H1 (cell line): ENCODE measurements around the gene DLK2. TPM values are rescaled to one million over a fixed set of nuclear protein-coding genes. Genes with fewer than 3 reads are reported as not detected.

Source experiments
- CTCF ChIA-PET: fragments of 300-600 bp; sonication (Branson Sonifier 250); formaldehyde crosslinking; loops from one replicate; lab custom pipeline; 2021; ENCODE audit not compliant: partially characterized antibody; lab: Charles Lee
- POLR2A ChIA-PET: fragments of 300-600 bp; sonication (Branson Sonifier 250); formaldehyde crosslinking; loops from one replicate; lab custom pipeline; 2021; ENCODE audit warnings: inconsistent platforms; ENCODE audit not compliant: partially characterized antibody; lab: Charles Lee
- DNase-seq, 2 experiments: peaks; one replicate each; pipeline versions ENCODE4 v3.0.0 to v3.0.0-alpha.2; 2010 to 2022; ENCODE audit warnings: low spot score in 2 of 2, low read depth in 1 of 2, mixed read lengths in 1 of 2
- FAIRE-seq: peaks from 2 replicates; lab custom pipeline; 2011; peaks lifted over from hg19 to GRCh38; lab: Jason Lieb, UNC
- H2AFZ ChIP-seq: 2 replicates; pipeline ENCODE4 v1.8.1; 2012; ENCODE audit warnings: low read length, inconsistent platforms
- H2AK5ac ChIP-seq: 2 replicates; pipeline ENCODE4 v1.6.1; 2013; ENCODE audit warnings: low read depth, low read length
- H2BK120ac ChIP-seq: replicated peaks from 2 replicates; pipeline ENCODE3; 2013; ENCODE audit warnings: low read depth, low read length, inconsistent platforms
- H2BK12ac ChIP-seq: 2 replicates; pipeline ENCODE4 v1.6.1; 2013; ENCODE audit warnings: low read depth, low read length
- H2BK15ac ChIP-seq: 2 replicates; pipeline ENCODE4 v1.6.1; 2013; ENCODE audit warnings: low read length
- H2BK20ac ChIP-seq: 2 replicates; pipeline ENCODE4 v1.6.1; 2013; ENCODE audit warnings: low read length
- H2BK5ac ChIP-seq: 2 replicates; pipeline ENCODE4 v1.6.1; 2013; ENCODE audit warnings: low read depth, low read length
- H3K14ac ChIP-seq: 2 replicates; pipeline ENCODE4 v1.6.1; 2013; ENCODE audit warnings: inconsistent platforms; ENCODE audit not compliant: insufficient read length
- H3K18ac ChIP-seq: 2 replicates; pipeline ENCODE4 v1.6.1; 2013; ENCODE audit warnings: low read length; ENCODE audit errors: extremely low read depth
- H3K23ac ChIP-seq: 2 replicates; pipeline ENCODE4 v1.6.1; 2013; ENCODE audit warnings: inconsistent platforms; ENCODE audit not compliant: insufficient read length
- H3K23me2 ChIP-seq: 2 replicates; pipeline ENCODE4 v1.6.1; 2013; ENCODE audit warnings: low read depth, low read length
- H3K27ac ChIP-seq: 2 replicates; pipeline ENCODE4 v1.6.1; 2011; ENCODE audit warnings: low read depth, low read length, inconsistent platforms
- H3K27me3 ChIP-seq, 4 experiments: replicated peaks in 1 of 4; 1 replicate in 1 of 4; 2 replicates in 3 of 4; pipeline versions ENCODE4 v1.6.1 to v1.8.1; 2011 to 2013; ENCODE audit warnings: low read length in 3 of 4, mild to moderate bottlenecking in 3 of 4, inconsistent platforms in 2 of 4, mixed read lengths in 2 of 4, moderate library complexity in 1 of 4; ENCODE audit not compliant: control insufficient read depth in 3 of 4, insufficient read depth in 3 of 4; ENCODE audit errors: extremely low read depth in 1 of 4
- H3K36me3 ChIP-seq, 4 experiments: 2 replicates each; pipeline versions ENCODE4 v1.6.1 to v1.8.1; 2011 to 2013; ENCODE audit warnings: mild to moderate bottlenecking in 4 of 4, low read length in 3 of 4, moderate library complexity in 2 of 4, control low read depth in 1 of 4, inconsistent platforms in 1 of 4; ENCODE audit not compliant: insufficient read depth in 4 of 4, control insufficient read depth in 2 of 4
- H3K4ac ChIP-seq: replicated peaks from 2 replicates; pipeline ENCODE3; 2013; ENCODE audit warnings: low read length, low read depth, mixed read lengths, inconsistent platforms; ENCODE audit not compliant: insufficient read length
- H3K4me1 ChIP-seq, 4 experiments: replicated peaks in 1 of 4; 1 replicate in 1 of 4; 2 replicates in 3 of 4; pipeline versions ENCODE4 v1.6.1 to v1.8.1; 2011 to 2013; ENCODE audit warnings: low read length in 3 of 4, inconsistent platforms in 2 of 4, mixed read lengths in 1 of 4; ENCODE audit not compliant: insufficient read depth in 4 of 4, control insufficient read depth in 3 of 4
- H3K4me2 ChIP-seq, 2 experiments: 2 replicates each; pipeline versions ENCODE4 v1.6.1 to v1.8.1; 2011 to 2013; ENCODE audit warnings: low read depth in 2 of 2, low read length in 2 of 2, control low read depth in 1 of 2, inconsistent platforms in 1 of 2, mild to moderate bottlenecking in 1 of 2; ENCODE audit not compliant: insufficient read depth in 1 of 2
- H3K4me3 ChIP-seq, 4 experiments: fragments of 200-600, 300-600 bp in 1 of 4; sonication (generic), shearing (Covaris generic), sonication (Bioruptor Twin) in 1 of 4; 2 replicates each; pipeline versions ENCODE4 v1.5.1 to v1.8.1; 2011 to 2016; ENCODE audit warnings: low read length in 4 of 4, low read depth in 3 of 4, control low read depth in 2 of 4, inconsistent platforms in 2 of 4, mild to moderate bottlenecking in 2 of 4, mixed read lengths in 1 of 4, moderate library complexity in 1 of 4; ENCODE audit not compliant: insufficient read depth in 2 of 4; ENCODE audit errors: extremely low read depth in 1 of 4
- H3K56ac ChIP-seq: replicated peaks from 2 replicates; pipeline ENCODE3; 2013; ENCODE audit warnings: low read depth, mild to moderate bottlenecking, mixed read lengths, low read length, inconsistent platforms; ENCODE audit not compliant: insufficient read length
- H3K79me1 ChIP-seq: 2 replicates; pipeline ENCODE4 v1.6.1; 2013; ENCODE audit warnings: low read depth, low read length, control low read depth
- H3K79me2 ChIP-seq, 2 experiments: 2 replicates each; pipeline versions ENCODE4 v1.6.1 to v1.8.1; 2012 to 2013; ENCODE audit warnings: low read length in 2 of 2, mild to moderate bottlenecking in 2 of 2, inconsistent platforms in 1 of 2; ENCODE audit not compliant: insufficient read depth in 2 of 2, control insufficient read depth in 1 of 2
- H3K9ac ChIP-seq, 4 experiments: replicated peaks in 1 of 4; 1 replicate in 1 of 4; 2 replicates in 3 of 4; pipeline versions ENCODE4 v1.6.1 to v1.8.1; 2011 to 2013; ENCODE audit warnings: low read depth in 3 of 4, low read length in 3 of 4, control low read depth in 2 of 4, mild to moderate bottlenecking in 2 of 4, moderate library complexity in 2 of 4, inconsistent platforms in 1 of 4; ENCODE audit errors: extremely low read depth in 1 of 4
- H3K9me3 ChIP-seq, 2 experiments: 2 replicates each; pipeline versions ENCODE4 v1.6.1 to v1.8.1; 2012 to 2013; ENCODE audit warnings: mild to moderate bottlenecking in 2 of 2, moderate library complexity in 2 of 2, control low read depth in 1 of 2, inconsistent platforms in 1 of 2, low read depth in 1 of 2, low read length in 1 of 2, mixed read lengths in 1 of 2; ENCODE audit not compliant: insufficient read depth in 2 of 2
- H4K20me1 ChIP-seq, 2 experiments: replicated peaks in 1 of 2; 2 replicates each; pipeline versions ENCODE3 to v1.8.1; 2011 to 2013; ENCODE audit warnings: inconsistent platforms in 2 of 2, low read length in 2 of 2, mild to moderate bottlenecking in 1 of 2; ENCODE audit not compliant: insufficient read depth in 2 of 2, control insufficient read depth in 1 of 2
- H4K5ac ChIP-seq: 2 replicates; pipeline ENCODE4 v1.6.1; 2013; ENCODE audit warnings: low read length, low read depth, mixed read lengths, inconsistent platforms; ENCODE audit not compliant: insufficient read length
- H4K8ac ChIP-seq: 2 replicates; pipeline ENCODE4 v1.8.0; 2013; ENCODE audit warnings: mild to moderate bottlenecking, moderate library complexity, low read length, inconsistent platforms; ENCODE audit not compliant: insufficient read depth; ENCODE audit errors: extremely low read depth
- H4K91ac ChIP-seq: replicated peaks from 2 replicates; pipeline ENCODE3; 2013; ENCODE audit warnings: low read length, mixed read lengths, inconsistent platforms; ENCODE audit not compliant: insufficient read length
- CBX8 ChIP-seq: fragments of 300-800, 300-1000 bp; sonication (generic); IDR thresholded peaks from 2 replicates; pipeline ENCODE4 v1.7.1; 2016; ENCODE audit warnings: low read depth, low read length, borderline replicate concordance
- GTF2F1 ChIP-seq: IDR thresholded peaks from 2 replicates; pipeline ENCODE4 v1.6.1; 2012; ENCODE audit warnings: low read depth, low read length, improper control_type of control experiment, borderline replicate concordance
- JUN ChIP-seq: IDR thresholded peaks from 2 replicates; pipeline ENCODE4 v1.6.1; 2011; ENCODE audit warnings: low read depth, mild to moderate bottlenecking, improper control_type of control experiment, low read length
- PHF8 ChIP-seq: fragments of 200-600 bp; sonication (generic); conservative IDR thresholded peaks from 2 replicates; pipeline ENCODE4 v1.7.1; 2012; ENCODE audit warnings: low read depth, mild to moderate bottlenecking, inconsistent platforms, low read length, moderate library complexity
- SAP30 ChIP-seq: fragments of 300-600 bp; sonication (generic); IDR thresholded peaks from 2 replicates; pipeline ENCODE4 v1.7.1; 2012; ENCODE audit warnings: low read length, moderate library complexity, mild to moderate bottlenecking, inconsistent platforms; ENCODE audit not compliant: insufficient read depth, insufficient replicate concordance
- WGBS, 2 experiments: shearing (Covaris generic) in 1 of 2; methylation state at CpG; one replicate each; pipeline versions ENCODE4 v1.1.6 to v1.1.7; 2013 to 2015; ENCODE audit warnings: low lambda C conversion rate in 2 of 2, mixed read lengths in 2 of 2, inconsistent platforms in 1 of 2, low coverage in 1 of 2, missing lambda C conversion rate in 1 of 2; ENCODE audit not compliant: insufficient replicate concordance in 2 of 2, insufficient coverage in 1 of 2, insufficient read length in 1 of 2; ENCODE audit errors: extremely low coverage in 1 of 2, missing lambda C conversion rate in 1 of 2; 5-methylcytosine and 5-hydroxymethylcytosine counted together
- polyA plus RNA-seq, 7 experiments: library from polyadenylated mRNA; depleted of rRNA in 3 of 7; stranded (reverse) in 5 of 7; unstranded in 2 of 7; fragments of >200 nt in 5 of 7; fragments of 200-250 nt in 2 of 7; gene quantifications; 1 replicate in 5 of 7; 2 replicates in 1 of 7; 4 replicates in 1 of 7; pipeline versions ENCODE4 v1.2.1 to v1.2.3, GENCODE V29; 2011 to 2013; ENCODE audit warnings: missing spikeins in 2 of 7, mixed read lengths in 2 of 7
- total RNA-seq: library from RNA; stranded (reverse); fragmentation: NEBNext Ultra II Directional; extraction: Animal tissue kit (Norgen Biotek cat#: 25700); gene quantifications from 2 replicates; pipeline ENCODE4 v1.2.1, GENCODE V29; 2021
- TF ChIP-seq, protein P1 (sequence below), 3 experiments: IDR thresholded peaks; 1 replicate in 2 of 3; 2 replicates in 1 of 3; pipeline versions ENCODE4 v1.5.1 to v1.6.1; 2011; ENCODE audit warnings: low read length in 3 of 3, mild to moderate bottlenecking in 3 of 3, inconsistent platforms in 2 of 3, low read depth in 1 of 3, moderate library complexity in 1 of 3; ENCODE audit not compliant: insufficient read depth in 1 of 3; ENCODE audit errors: control extremely low read depth in 1 of 3

Gene DLK2
- total and polyA plus RNA-seq, 2 of the 8 experiments (the other 6 are each of a cell fraction or from before 2014, with no cell fraction given): 0.37 to 0.80 TPM

DNA sequence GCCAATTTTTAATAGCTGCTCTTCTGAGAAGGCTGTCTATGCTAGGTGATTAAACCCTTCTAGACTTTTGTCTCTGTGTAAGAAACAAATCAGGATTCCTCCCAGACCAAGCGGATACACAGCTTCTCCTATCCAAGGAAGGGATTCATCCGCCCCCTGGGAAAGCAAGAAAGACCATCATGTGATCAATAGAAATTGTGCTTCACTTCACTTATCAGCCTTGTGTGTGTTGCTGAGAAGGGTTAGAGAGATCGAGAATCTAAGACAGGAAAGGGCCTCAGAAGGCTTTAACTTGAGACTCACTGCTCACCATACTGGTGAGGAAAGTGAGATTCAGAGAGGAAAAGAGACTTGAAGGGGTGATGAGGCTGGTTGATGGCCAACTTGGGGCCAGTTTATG, 26.5 kb downstream of the DLK2 start:
- no peak overlapping the region for H3K4ac ChIP-seq
- no peak overlapping the region for H2BK12ac ChIP-seq
- H2BK15ac ChIP-seq: no peak overlapping the region
- H3K9ac ChIP-seq: peak overlapping the region in 1 of 4 experiments; percentile 58; a peak in 1 of 7 replicates
- peaks cover 0 to 6% (median 2%) of the 10 kb centered on the region in 4 experiments; a peak in 2 of 7 replicates for H3K4me1 ChIP-seq
- no peak overlapping the region for H2BK5ac ChIP-seq
- no peak overlapping the region for H2AFZ ChIP-seq
- peaks cover 7% of the 10 kb centered on the region for H3K23me2 ChIP-seq
- WGBS, 2 experiments: 82% methylated on average over 3 of the region's 3 CpGs; no CpG with 5 or more reads in 1 of the 2 experiments
- H2BK120ac ChIP-seq: no peak overlapping the region
- H4K20me1 ChIP-seq: no peaks in the 10 kb centered on the region
- no peak overlapping the region for H2BK20ac ChIP-seq
- H3K79me2 ChIP-seq: peaks cover 0 to 9% of the 10 kb centered on the region in 2 experiments; a peak in 1 of 4 replicates
- CTCF ChIA-PET: interaction anchor here (0.7 kb wide), 1 partner anchor 25 kb away, joined by 3 read pairs; no protein-coding TSS in a partner anchor
- H3K4me2 ChIP-seq: peak overlapping the region; percentile 58 to 87
- H4K5ac ChIP-seq: no peak overlapping the region
- no peaks in the 10 kb centered on the region for H3K27me3 ChIP-seq
- no peak overlapping the region for H3K56ac ChIP-seq
- POLR2A ChIA-PET: interaction anchor here (0.6 kb wide), 1 partner anchor 61 kb away, joined by 3 read pairs; no protein-coding TSS in a partner anchor
- H3K14ac ChIP-seq: no peak overlapping the region
- H3K9me3 ChIP-seq: peaks cover 0 to 4% of the 10 kb centered on the region in 2 experiments; a peak in 1 of 4 replicates
- peaks cover 0 to 7% (median 0%) of the 10 kb centered on the region in 4 experiments; a peak in 3 of 8 replicates for H3K36me3 ChIP-seq
- H3K27ac ChIP-seq: no peak overlapping the region
- no peak overlapping the region for H3K18ac ChIP-seq
- H3K23ac ChIP-seq: no peak overlapping the region
- FAIRE-seq (no peak), DNase-seq (no peak)
- TF ChIP-seq SAP30 (no peak), PHF8 (no peak), JUN (no peak), CBX8 (no peak), GTF2F1 (no peak)
- TF ChIP-seq, protein P1, sequence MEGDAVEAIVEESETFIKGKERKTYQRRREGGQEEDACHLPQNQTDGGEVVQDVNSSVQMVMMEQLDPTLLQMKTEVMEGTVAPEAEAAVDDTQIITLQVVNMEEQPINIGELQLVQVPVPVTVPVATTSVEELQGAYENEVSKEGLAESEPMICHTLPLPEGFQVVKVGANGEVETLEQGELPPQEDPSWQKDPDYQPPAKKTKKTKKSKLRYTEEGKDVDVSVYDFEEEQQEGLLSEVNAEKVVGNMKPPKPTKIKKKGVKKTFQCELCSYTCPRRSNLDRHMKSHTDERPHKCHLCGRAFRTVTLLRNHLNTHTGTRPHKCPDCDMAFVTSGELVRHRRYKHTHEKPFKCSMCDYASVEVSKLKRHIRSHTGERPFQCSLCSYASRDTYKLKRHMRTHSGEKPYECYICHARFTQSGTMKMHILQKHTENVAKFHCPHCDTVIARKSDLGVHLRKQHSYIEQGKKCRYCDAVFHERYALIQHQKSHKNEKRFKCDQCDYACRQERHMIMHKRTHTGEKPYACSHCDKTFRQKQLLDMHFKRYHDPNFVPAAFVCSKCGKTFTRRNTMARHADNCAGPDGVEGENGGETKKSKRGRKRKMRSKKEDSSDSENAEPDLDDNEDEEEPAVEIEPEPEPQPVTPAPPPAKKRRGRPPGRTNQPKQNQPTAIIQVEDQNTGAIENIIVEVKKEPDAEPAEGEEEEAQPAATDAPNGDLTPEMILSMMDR (IDR thresholded peaks at IDR 0.05; ENCODE audit: control extremely low read depth in 1 of 3, insufficient read depth in 1 of 3, low read depth in 1 of 3, low read length in 3 of 3): no peak
- H2AK5ac ChIP-seq: no peak overlapping the region
- peak overlapping the region; percentile 12 for H4K91ac ChIP-seq
- H3K79me1 ChIP-seq: no peaks in the 10 kb centered on the region; the same call in 1 of the 2 replicates
- no peak overlapping the region for H4K8ac ChIP-seq
- peak overlapping the region in 3 of 4 experiments; percentile 81 to 85 (median 84); a peak in 4 of 8 replicates for H3K4me3 ChIP-seq
